ENCODE results near the gene MAN1C1.

DNA sequence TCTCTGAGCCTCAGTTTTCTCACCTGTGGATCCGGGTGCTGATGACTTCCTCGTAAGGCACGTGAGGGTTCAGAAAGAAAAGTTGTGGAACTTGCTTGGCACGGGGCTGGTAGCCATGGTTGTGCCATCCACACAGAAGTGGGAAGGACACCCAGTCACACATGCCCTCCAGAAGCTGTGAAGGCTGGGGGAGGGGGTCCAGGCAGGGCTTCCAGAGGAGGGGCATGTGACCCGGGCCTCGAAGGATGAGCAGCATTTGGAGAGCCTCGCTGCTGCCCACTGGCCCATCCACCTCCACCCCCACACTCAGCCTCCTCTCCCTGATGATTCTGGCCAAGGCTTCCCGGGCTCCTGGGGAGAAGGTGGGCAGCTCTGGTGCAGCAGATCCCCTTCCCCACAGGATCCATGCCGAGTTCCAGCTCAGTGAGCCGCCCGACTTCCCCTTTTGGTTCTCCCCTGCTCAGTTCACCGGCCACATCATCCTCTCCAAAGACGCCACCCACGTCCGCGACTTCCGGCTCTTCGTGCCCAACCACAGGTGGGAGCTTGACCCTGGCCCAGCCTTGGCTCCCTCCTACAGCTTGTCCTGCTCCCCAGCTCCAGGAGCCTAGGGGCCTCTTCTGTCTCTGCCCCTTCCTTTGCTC is 192.8 kb downstream of the MAN1C1 start:
- TF ChIP-seq, protein P1, sequence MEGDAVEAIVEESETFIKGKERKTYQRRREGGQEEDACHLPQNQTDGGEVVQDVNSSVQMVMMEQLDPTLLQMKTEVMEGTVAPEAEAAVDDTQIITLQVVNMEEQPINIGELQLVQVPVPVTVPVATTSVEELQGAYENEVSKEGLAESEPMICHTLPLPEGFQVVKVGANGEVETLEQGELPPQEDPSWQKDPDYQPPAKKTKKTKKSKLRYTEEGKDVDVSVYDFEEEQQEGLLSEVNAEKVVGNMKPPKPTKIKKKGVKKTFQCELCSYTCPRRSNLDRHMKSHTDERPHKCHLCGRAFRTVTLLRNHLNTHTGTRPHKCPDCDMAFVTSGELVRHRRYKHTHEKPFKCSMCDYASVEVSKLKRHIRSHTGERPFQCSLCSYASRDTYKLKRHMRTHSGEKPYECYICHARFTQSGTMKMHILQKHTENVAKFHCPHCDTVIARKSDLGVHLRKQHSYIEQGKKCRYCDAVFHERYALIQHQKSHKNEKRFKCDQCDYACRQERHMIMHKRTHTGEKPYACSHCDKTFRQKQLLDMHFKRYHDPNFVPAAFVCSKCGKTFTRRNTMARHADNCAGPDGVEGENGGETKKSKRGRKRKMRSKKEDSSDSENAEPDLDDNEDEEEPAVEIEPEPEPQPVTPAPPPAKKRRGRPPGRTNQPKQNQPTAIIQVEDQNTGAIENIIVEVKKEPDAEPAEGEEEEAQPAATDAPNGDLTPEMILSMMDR (conservative IDR thresholded peaks at IDR 0.05; ENCODE audit: low read depth, low read length), result no peak
- no peak for TF ChIP-seq EZH2 (IDR thresholded peaks at IDR 0.05; ENCODE audit: low read length, unreplicated experiment)
- no peak for TF ChIP-seq EZH2phosphoT487 (IDR thresholded peaks at IDR 0.05; ENCODE audit: borderline replicate concordance, low read length)
